Adrenal gland (tissue), 12 donors: ENCODE data around the gene CTBP1. TPM values are rescaled to one million over a fixed set of nuclear protein-coding genes. Genes with fewer than 3 reads are reported as not detected.

Experiments
- DNase-seq, 7 donors: peaks; one replicate each; pipeline ENCODE4 v3.0.0-alpha.2; 2019 to 2020
- H3K27ac ChIP-seq, 5 donors: fragments of 200-600 bp; sonication (generic) in 4 of 5; 1 replicate in 3 of 5; 2 replicates in 2 of 5; pipeline versions ENCODE4 v1.5.1 to v1.8.0; 2016 to 2020; ENCODE audit warnings: mild to moderate bottlenecking in 1 of 5
- H3K27me3 ChIP-seq: fragments of 200-600 bp; 2 replicates; pipeline ENCODE4 v1.8.0; 2021
- H3K36me3 ChIP-seq, 2 donors: fragments of 200-600 bp; replicated peaks in 1 of 2; 1 replicate in 1 of 2; 2 replicates in 1 of 2; pipeline versions ENCODE4 v1.5.1 to v1.8.0; 2018 to 2022
- H3K4me1 ChIP-seq, 2 donors: fragments of 200-600 bp; replicated peaks in 1 of 2; 1 replicate in 1 of 2; 2 replicates in 1 of 2; pipeline versions ENCODE4 v1.5.1 to v1.8.0; 2018 to 2021
- H3K4me3 ChIP-seq, 4 donors: fragments of 200-600 bp; sonication (generic) in 3 of 4; one replicate each; pipeline ENCODE4 v1.5.1; 2016 to 2018
- H3K9me3 ChIP-seq, 3 donors: fragments of 200-600 bp; sonication (generic) in 1 of 3; replicated peaks in 1 of 3; 1 replicate in 2 of 3; 2 replicates in 1 of 3; pipeline versions ENCODE4 v1.5.1 to v1.8.0; 2016 to 2021
- POLR2A ChIP-seq, 2 donors: fragments of 450-650 bp; IDR thresholded peaks; one replicate each; pipeline ENCODE4 v1.6.1; 2017; ENCODE audit warnings: antibody characterized with exemption in 2 of 2, mild to moderate bottlenecking in 2 of 2, moderate library complexity in 1 of 2
- WGBS, 4 donors: extraction: QIAGEN DNeasy Blood & Tissue Kit in 2 of 4; methylation state at CpG; one replicate each; pipeline versions ENCODE4 v1.1.5 to v1.1.7; 2013 to 2017; 5-methylcytosine and 5-hydroxymethylcytosine counted together
- intact Hi-C, 2 donors: fragments of 100-400 bp; cut with DNase I; formaldehyde crosslinking; loops; one replicate each; pipeline versions ENCODE4 v1.14.1 to v1.15.0; 2022 to 2023
- polyA plus RNA-seq, 3 donors: library from polyadenylated mRNA; stranded (reverse); fragments of 200-250 nt in 2 of 3; fragments of 350-450 nt in 1 of 3; fragmentation: Illumina TruSeq in 1 of 3; extraction: RNeasy Lipid Tissue Mini Kit (QIAGEN cat#74804) in 1 of 3; gene quantifications; one replicate each; pipeline ENCODE4 v1.2.3, GENCODE V29; 2013 to 2014
- total RNA-seq, 9 donors: library from RNA; depleted of rRNA in 4 of 9; stranded (reverse); fragments of >200 nt in 4 of 9; fragments of 120-200 nt in 1 of 9; fragmentation: NEBNext Ultra II Directional in 1 of 9; extraction: Animal tissue kit (Norgen Biotek cat#: 25700) in 1 of 9; gene quantifications; one replicate each; pipeline versions ENCODE4 v1.1.0 to v1.2.4, GENCODE V29; 2013 to 2023
- TF ChIP-seq, protein P1 (sequence below), 6 experiments: fragments of 450-650 bp in 4 of 6; fragments of 200-600 bp in 2 of 6; sonication (generic) in 1 of 6; IDR thresholded peaks; 1 replicate in 5 of 6; 2 replicates in 1 of 6; pipeline versions ENCODE4 v1.5.1 to v1.8.0; 2016 to 2021; ENCODE audit warnings: antibody characterized with exemption in 6 of 6, mild to moderate bottlenecking in 2 of 6, moderate library complexity in 1 of 6
- donor health status: healthy with polysubstance abuse.
- donor health status: Bipolar disorder and iron deficiency.
- donor health status: DM: yes; HTN: yes; CAD: no.
- donor health status: DM: no; HTN: no; CAD: no.
- donor health status: DM: no; HTN: no; CAD: no.
- donor health status: DM: yes; HTN: yes; CAD: no.

The CTBP1 gene
- total and polyA plus RNA-seq, 12 donors, result 45.7 to 293 (median 159) TPM

DNA sequence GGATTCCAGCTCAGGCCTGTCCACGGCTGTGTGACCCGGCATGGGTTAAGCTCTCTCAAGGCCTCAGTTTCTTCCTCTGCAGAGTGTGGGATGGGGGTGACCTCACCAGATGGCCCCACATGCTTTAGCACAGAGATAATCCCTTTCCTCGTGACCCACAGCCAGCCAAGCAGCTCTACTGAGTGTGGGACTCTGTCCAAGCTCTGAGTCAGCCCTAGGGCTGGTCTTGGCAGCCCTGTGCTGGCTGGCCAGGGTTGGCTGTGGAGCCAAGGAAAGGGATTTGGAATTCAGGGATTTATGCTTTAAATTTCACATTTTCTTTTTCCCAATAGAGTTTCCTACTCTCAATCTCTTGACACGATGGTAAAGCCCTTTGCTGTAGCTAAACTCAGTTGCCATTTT, 56.8 kb downstream of the CTBP1 start:
- Histone ChIP-seq H3K27ac (peak overlapping the region in 4 of 5 donors; percentile 55 to 90 (median 78)), H3K4me1 (peaks cover 26 to 29% of the 10 kb centered on the region in 2 donors), H3K4me3 (no peak overlapping the region), H3K27me3 (no peaks in the 10 kb centered on the region), H3K9me3 (no peaks in the 10 kb centered on the region), H3K36me3 (no peaks in the 10 kb centered on the region)
- 15 to 32% (median 22%) methylated on average over 4 of the region's 4 CpGs for WGBS, 4 donors
- intact Hi-C loops, result no loop called here
- peak; percentile 91 to 97 (median 96) for DNase-seq
- TF ChIP-seq POLR2A (IDR thresholded peaks at IDR 0.05), result no peak
- TF ChIP-seq, protein P1, sequence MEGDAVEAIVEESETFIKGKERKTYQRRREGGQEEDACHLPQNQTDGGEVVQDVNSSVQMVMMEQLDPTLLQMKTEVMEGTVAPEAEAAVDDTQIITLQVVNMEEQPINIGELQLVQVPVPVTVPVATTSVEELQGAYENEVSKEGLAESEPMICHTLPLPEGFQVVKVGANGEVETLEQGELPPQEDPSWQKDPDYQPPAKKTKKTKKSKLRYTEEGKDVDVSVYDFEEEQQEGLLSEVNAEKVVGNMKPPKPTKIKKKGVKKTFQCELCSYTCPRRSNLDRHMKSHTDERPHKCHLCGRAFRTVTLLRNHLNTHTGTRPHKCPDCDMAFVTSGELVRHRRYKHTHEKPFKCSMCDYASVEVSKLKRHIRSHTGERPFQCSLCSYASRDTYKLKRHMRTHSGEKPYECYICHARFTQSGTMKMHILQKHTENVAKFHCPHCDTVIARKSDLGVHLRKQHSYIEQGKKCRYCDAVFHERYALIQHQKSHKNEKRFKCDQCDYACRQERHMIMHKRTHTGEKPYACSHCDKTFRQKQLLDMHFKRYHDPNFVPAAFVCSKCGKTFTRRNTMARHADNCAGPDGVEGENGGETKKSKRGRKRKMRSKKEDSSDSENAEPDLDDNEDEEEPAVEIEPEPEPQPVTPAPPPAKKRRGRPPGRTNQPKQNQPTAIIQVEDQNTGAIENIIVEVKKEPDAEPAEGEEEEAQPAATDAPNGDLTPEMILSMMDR (IDR thresholded peaks at IDR 0.05), result no peak

DNA sequence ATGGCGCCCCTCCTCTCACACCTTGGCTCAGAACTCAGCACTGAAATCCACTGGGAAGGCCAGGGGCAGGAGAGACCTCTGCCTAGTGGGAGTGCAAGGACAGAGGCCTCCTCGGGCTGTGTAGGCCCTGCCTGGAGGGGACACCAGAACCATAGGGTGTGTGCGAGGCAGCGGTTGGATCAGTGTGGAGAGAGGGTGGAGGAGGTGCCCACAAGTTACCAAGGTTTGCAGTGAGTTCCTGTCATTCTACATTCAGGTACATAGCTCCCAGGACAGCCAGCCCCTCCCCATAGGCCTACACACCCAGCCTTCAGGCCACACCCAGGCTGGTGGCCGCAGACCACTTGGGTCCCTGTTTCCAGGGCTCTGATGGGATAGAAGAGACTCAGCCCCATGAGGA, 57.3 kb downstream of the CTBP1 start:
- H3K9me3 ChIP-seq, result no peaks in the 10 kb centered on the region
- peaks cover 26 to 29% of the 10 kb centered on the region in 2 donors for H3K4me1 ChIP-seq
- no peaks in the 10 kb centered on the region for H3K27me3 ChIP-seq
- peak overlapping the region in 4 of 5 donors; percentile 6 to 90 (median 76) for H3K27ac ChIP-seq
- no peak overlapping the region for H3K4me3 ChIP-seq
- 64 to 74% (median 66%) methylated on average over 4 to 5 of the region's 5 CpGs; no CpG with 5 or more reads in 1 of the 4 donors for WGBS, 4 donors
- no peak for TF ChIP-seq POLR2A (IDR thresholded peaks at IDR 0.05)
- TF ChIP-seq, protein P1 (IDR thresholded peaks at IDR 0.05), result no peak
- H3K36me3 ChIP-seq, result no peaks in the 10 kb centered on the region
- peak in 3 of 7 donors; percentile 17 to 26 (median 20) for DNase-seq
- intact Hi-C loops, result no loop called here

DNA sequence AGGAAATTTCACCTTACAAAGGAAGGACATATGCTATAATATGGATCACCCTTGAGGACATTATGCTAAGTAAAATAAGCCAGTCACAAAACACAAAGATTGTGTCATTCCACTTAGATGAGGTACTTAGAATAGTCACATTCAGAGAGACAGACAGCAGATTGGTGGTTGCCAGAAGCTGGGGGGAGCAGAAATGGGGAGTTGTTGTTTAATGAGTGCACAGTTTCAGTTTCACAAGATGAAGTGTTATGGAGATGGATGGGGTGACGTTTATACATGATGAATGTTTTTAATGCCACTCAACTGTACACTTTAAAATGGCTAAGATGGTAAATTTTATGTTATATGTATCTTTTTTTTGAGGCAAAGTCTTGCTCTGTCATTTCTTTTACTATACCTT, 61.7 kb downstream of the CTBP1 start:
- no peak overlapping the region for H3K27ac ChIP-seq
- H3K4me3 ChIP-seq, result no peak overlapping the region
- H3K9me3 ChIP-seq, result peaks cover 0 to 3% (median 0%) of the 10 kb centered on the region in 3 donors
- H3K27me3 ChIP-seq, result no peaks in the 10 kb centered on the region
- intact Hi-C loops, result no loop called here
- DNase-seq, result peak in 1 of 7 donors; percentile 49
- peaks cover 5 to 7% of the 10 kb centered on the region in 2 donors for H3K4me1 ChIP-seq
- no peaks in the 10 kb centered on the region for H3K36me3 ChIP-seq
- no peak for TF ChIP-seq POLR2A (IDR thresholded peaks at IDR 0.05)
- TF ChIP-seq, protein P1 (IDR thresholded peaks at IDR 0.05), result no peak
- 42 to 64% (median 48%) methylated on average over 1 of the region's 1 CpG for WGBS, 4 donors

DNA sequence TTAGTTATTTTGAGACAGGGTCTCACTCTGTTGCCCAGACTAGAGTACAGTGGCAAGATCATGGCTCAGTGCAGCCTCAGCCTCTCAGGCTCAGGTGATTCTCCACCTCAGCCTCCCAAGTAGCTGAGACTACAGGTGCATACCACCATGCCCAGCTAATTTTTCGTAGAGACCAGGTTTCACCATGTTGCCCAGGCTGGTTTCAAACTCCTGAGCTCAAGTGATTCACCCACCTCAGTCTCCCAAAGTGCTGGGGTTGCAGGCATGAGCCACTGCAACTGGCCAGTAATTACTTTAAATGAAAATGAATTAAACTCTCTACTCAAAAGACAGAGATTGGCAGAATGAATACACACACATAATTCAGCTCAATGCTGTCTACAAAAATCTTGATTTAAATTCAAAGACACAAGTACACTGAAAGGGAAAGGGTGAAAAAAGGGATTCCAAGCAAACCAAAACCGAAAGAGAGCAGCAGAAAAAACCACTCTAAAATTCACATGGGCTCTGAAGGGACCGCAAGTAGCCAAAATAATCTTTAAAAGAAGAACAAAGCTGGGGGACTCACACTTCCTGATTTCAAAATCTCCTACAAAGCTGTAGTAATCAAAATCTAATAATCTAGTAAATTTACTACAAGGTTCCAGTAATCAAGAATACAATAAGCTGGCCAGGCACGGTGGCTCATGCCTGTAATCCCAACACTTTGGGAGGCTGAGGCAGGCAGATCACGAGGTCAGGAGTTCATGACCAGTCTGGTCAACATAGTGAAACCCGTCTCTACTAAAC, 64.8 kb downstream of the CTBP1 start:
- Histone ChIP-seq H3K4me3 (no peak overlapping the region), H3K4me1 (no peaks in the 10 kb centered on the region), H3K9me3 (peaks cover 0 to 5% (median 5%) of the 10 kb centered on the region in 3 donors), H3K27ac (peak overlapping the region in 2 of 5 donors; percentile 24 to 56), H3K27me3 (peaks cover 3% of the 10 kb centered on the region), H3K36me3 (no peaks in the 10 kb centered on the region)
- no peak for TF ChIP-seq POLR2A (IDR thresholded peaks at IDR 0.05)
- DNase-seq, result no peak
- intact Hi-C loops, result no loop called here
- 47 to 55% (median 50%) methylated on average over 6 of the region's 6 CpGs for WGBS, 4 donors
